WTC11 (cell line): Measurements from ENCODE around the gene RHBDD3.

Experiments used
- CREB1 ChIP-seq: sonication (generic); formaldehyde crosslinking; IDR thresholded peaks from 2 replicates; pipeline ENCODE4 v1.8.0; 2023; ENCODE audit warnings: mild to moderate bottlenecking, missing genetic modification reagents
- ETV6 ChIP-seq: sonication (generic); formaldehyde crosslinking; IDR thresholded peaks from 2 replicates; pipeline ENCODE4 v1.8.1; 2022; ENCODE audit warnings: mild to moderate bottlenecking, missing genetic modification reagents
- JUN ChIP-seq: sonication (generic); formaldehyde crosslinking; IDR thresholded peaks from 2 replicates; pipeline ENCODE4 v1.8.0; 2023; ENCODE audit warnings: mild to moderate bottlenecking, missing genetic modification reagents
- MYBL2 ChIP-seq: sonication (generic); formaldehyde crosslinking; IDR thresholded peaks from 2 replicates; pipeline ENCODE4 v1.8.1; 2023; ENCODE audit warnings: mild to moderate bottlenecking, moderate library complexity, missing genetic modification reagents
- SMAD3 ChIP-seq: sonication (generic); formaldehyde crosslinking; IDR thresholded peaks from 2 replicates; pipeline ENCODE4 v1.8.0; 2022; ENCODE audit warnings: missing genetic modification reagents, mild to moderate bottlenecking, borderline replicate concordance
- ZNF121 ChIP-seq: sonication (generic); formaldehyde crosslinking; IDR thresholded peaks from 2 replicates; pipeline ENCODE4 v1.8.0; 2023; ENCODE audit warnings: missing genetic modification reagents
- ZNF263 ChIP-seq: sonication (generic); formaldehyde crosslinking; IDR thresholded peaks from 2 replicates; pipeline ENCODE4 v1.8.1; 2022; ENCODE audit warnings: low read depth, mild to moderate bottlenecking, moderate library complexity, missing genetic modification reagents
- TF ChIP-seq, protein P1 (sequence below): fragments of 200-600 bp; IDR thresholded peaks from 2 replicates; pipeline ENCODE4 v1.8.0; 2022; ENCODE audit warnings: antibody characterized with exemption
- TF ChIP-seq, protein P2 (sequence below): sonication (generic); formaldehyde crosslinking; IDR thresholded peaks from 2 replicates; pipeline ENCODE4 v1.8.0; 2023; ENCODE audit warnings: missing genetic modification reagents
- TF ChIP-seq, protein P3 (sequence below): sonication (generic); formaldehyde crosslinking; IDR thresholded peaks from 2 replicates; pipeline ENCODE4 v1.8.1; 2022; ENCODE audit warnings: low read depth, mild to moderate bottlenecking, moderate library complexity, missing genetic modification reagents, borderline replicate concordance
- TF ChIP-seq, protein P4 (sequence below): sonication (generic); formaldehyde crosslinking; conservative IDR thresholded peaks from 2 replicates; pipeline ENCODE4 v1.8.1; 2022; ENCODE audit warnings: mild to moderate bottlenecking, missing genetic modification reagents
- TF ChIP-seq, protein P5 (sequence below): sonication (generic); formaldehyde crosslinking; IDR thresholded peaks from 2 replicates; pipeline ENCODE4 v1.8.0; 2022; ENCODE audit warnings: mild to moderate bottlenecking, missing genetic modification reagents
- TF ChIP-seq, protein P6 (sequence below): sonication (generic); formaldehyde crosslinking; IDR thresholded peaks from 2 replicates; pipeline ENCODE4 v1.8.1; 2022; ENCODE audit warnings: mild to moderate bottlenecking, missing genetic modification reagents, moderate library complexity, borderline replicate concordance

DNA sequence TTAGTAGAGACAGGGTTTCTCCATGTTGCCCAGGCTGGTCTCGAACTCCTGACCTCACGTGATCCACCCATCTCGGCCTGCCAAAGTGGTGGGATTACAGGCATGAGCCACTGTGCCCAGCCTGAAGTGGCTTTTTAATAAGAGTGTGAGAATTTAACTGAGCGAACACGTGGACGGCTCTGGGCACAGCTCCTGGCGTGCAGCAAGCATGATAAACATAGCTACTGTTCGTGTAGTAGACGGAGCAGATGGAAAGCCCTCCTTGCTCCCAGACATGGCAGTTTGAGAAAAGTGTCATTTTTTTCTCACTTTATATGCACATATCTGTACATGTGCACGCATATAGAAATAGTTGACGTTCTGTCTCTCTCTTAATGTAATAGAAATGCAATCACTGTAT is 55.0 kb downstream of the RHBDD3 start:
- TF ChIP-seq, protein P1, sequence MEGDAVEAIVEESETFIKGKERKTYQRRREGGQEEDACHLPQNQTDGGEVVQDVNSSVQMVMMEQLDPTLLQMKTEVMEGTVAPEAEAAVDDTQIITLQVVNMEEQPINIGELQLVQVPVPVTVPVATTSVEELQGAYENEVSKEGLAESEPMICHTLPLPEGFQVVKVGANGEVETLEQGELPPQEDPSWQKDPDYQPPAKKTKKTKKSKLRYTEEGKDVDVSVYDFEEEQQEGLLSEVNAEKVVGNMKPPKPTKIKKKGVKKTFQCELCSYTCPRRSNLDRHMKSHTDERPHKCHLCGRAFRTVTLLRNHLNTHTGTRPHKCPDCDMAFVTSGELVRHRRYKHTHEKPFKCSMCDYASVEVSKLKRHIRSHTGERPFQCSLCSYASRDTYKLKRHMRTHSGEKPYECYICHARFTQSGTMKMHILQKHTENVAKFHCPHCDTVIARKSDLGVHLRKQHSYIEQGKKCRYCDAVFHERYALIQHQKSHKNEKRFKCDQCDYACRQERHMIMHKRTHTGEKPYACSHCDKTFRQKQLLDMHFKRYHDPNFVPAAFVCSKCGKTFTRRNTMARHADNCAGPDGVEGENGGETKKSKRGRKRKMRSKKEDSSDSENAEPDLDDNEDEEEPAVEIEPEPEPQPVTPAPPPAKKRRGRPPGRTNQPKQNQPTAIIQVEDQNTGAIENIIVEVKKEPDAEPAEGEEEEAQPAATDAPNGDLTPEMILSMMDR, result no peak
- TF ChIP-seq JUN (CRISPR knock-in tag), result no peak
- TF ChIP-seq ZNF263, result no peak
- no peak for TF ChIP-seq ETV6 (CRISPR knock-in tag)
- TF ChIP-seq CREB1 (CRISPR knock-in tag), result no peak
- TF ChIP-seq, protein P2, sequence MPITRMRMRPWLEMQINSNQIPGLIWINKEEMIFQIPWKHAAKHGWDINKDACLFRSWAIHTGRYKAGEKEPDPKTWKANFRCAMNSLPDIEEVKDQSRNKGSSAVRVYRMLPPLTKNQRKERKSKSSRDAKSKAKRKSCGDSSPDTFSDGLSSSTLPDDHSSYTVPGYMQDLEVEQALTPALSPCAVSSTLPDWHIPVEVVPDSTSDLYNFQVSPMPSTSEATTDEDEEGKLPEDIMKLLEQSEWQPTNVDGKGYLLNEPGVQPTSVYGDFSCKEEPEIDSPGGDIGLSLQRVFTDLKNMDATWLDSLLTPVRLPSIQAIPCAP (CRISPR knock-in tag), result no peak
- TF ChIP-seq SMAD3 (CRISPR knock-in tag), result no peak
- TF ChIP-seq ZNF121, result no peak
- TF ChIP-seq, protein P3, sequence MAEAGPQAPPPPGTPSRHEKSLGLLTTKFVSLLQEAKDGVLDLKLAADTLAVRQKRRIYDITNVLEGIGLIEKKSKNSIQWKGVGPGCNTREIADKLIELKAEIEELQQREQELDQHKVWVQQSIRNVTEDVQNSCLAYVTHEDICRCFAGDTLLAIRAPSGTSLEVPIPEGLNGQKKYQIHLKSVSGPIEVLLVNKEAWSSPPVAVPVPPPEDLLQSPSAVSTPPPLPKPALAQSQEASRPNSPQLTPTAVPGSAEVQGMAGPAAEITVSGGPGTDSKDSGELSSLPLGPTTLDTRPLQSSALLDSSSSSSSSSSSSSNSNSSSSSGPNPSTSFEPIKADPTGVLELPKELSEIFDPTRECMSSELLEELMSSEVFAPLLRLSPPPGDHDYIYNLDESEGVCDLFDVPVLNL, result no peak
- TF ChIP-seq, protein P4, sequence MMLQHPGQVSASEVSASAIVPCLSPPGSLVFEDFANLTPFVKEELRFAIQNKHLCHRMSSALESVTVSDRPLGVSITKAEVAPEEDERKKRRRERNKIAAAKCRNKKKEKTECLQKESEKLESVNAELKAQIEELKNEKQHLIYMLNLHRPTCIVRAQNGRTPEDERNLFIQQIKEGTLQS (CRISPR knock-in tag), result no peak
- TF ChIP-seq, protein P5, sequence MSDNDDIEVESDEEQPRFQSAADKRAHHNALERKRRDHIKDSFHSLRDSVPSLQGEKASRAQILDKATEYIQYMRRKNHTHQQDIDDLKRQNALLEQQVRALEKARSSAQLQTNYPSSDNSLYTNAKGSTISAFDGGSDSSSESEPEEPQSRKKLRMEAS (CRISPR knock-in tag), result no peak
- TF ChIP-seq MYBL2 (CRISPR knock-in tag), result no peak
- TF ChIP-seq, protein P6, sequence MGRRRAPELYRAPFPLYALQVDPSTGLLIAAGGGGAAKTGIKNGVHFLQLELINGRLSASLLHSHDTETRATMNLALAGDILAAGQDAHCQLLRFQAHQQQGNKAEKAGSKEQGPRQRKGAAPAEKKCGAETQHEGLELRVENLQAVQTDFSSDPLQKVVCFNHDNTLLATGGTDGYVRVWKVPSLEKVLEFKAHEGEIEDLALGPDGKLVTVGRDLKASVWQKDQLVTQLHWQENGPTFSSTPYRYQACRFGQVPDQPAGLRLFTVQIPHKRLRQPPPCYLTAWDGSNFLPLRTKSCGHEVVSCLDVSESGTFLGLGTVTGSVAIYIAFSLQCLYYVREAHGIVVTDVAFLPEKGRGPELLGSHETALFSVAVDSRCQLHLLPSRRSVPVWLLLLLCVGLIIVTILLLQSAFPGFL, result no peak
